Panc1 (cell line): ENCODE results near the gene SNRPD3. TPM values are rescaled to one million over a fixed set of nuclear protein-coding genes. Genes with fewer than 3 reads are reported as not detected.
"Not testable (repeated sequence)": the region's sequence is repeated elsewhere in the genome, so short reads cannot be mapped to it uniquely, and the experiment has no call there.

Experiments
- ATAC-seq: fragments of 200-7000 bp; cut with Tn5 transposase; 2 replicates; pipeline ENCODE4 v1.9.1; 2020; ENCODE audit warnings: mild to moderate bottlenecking, moderate library complexity
- BruUV-seq: library from RNA; stranded (reverse); fragments of 400-500 nt; replicated peaks from 2 replicates; lab custom pipeline; 2021; lab: Mats Ljungman, UMichigan
- CTCF ChIA-PET: fragments of 300-600 bp; sonication (Branson Sonifier 250); formaldehyde crosslinking; loops from one replicate; lab custom pipeline; 2022; ENCODE audit warnings: antibody characterized with exemption; lab: Charles Lee
- POLR2A ChIA-PET: fragments of 300-600 bp; sonication (Branson Sonifier 250); formaldehyde crosslinking; loops from one replicate; lab custom pipeline; 2022; ENCODE audit warnings: antibody characterized with exemption; lab: Charles Lee
- DNase-seq: peaks from one replicate; pipeline ENCODE4 v3.0.0-alpha.2; 2010; ENCODE audit warnings: low read depth, low spot score
- H3K27ac ChIP-seq: 2 replicates; pipeline ENCODE4 v1.5.1; 2011; ENCODE audit warnings: mild to moderate bottlenecking, low read length, inconsistent platforms
- H3K27me3 ChIP-seq: fragments of 200-500 bp; sonication (Bioruptor generic); 2 replicates; pipeline ENCODE4 v1.6.0; 2014; ENCODE audit warnings: low read length, inconsistent platforms; ENCODE audit not compliant: control insufficient read depth, insufficient read depth
- H3K36me3 ChIP-seq: fragments of 200-500 bp; sonication (Bioruptor generic); 2 replicates; pipeline ENCODE4 v1.5.1; 2014; ENCODE audit warnings: inconsistent platforms, mild to moderate bottlenecking, low read length, moderate library complexity; ENCODE audit not compliant: control insufficient read depth, insufficient read depth
- H3K4me1 ChIP-seq: 2 replicates; pipeline ENCODE4 v1.5.1; 2011; ENCODE audit warnings: inconsistent platforms, mild to moderate bottlenecking, low read length, moderate library complexity; ENCODE audit not compliant: control insufficient read depth, insufficient read depth
- H3K4me3 ChIP-seq, 2 experiments: 2 replicates each; pipeline ENCODE4 v1.5.1; 2011 to 2012; ENCODE audit warnings: low read depth in 2 of 2, low read length in 2 of 2, mild to moderate bottlenecking in 2 of 2, inconsistent platforms in 1 of 2, moderate library complexity in 1 of 2
- H3K9me3 ChIP-seq: fragments of 200-500 bp; sonication (Bioruptor generic); 2 replicates; pipeline ENCODE4 v1.5.1; 2014; ENCODE audit warnings: low read depth, mild to moderate bottlenecking, inconsistent platforms, low read length, moderate library complexity; ENCODE audit not compliant: control insufficient read depth, insufficient read depth
- CTCF ChIP-seq: fragments of 450-650 bp; IDR thresholded peaks from 2 replicates; pipeline ENCODE4 v1.5.1; 2017; ENCODE audit warnings: mild to moderate bottlenecking
- POLR2AphosphoS5 ChIP-seq: IDR thresholded peaks from 2 replicates; pipeline ENCODE4 v1.6.1; 2012; ENCODE audit warnings: mild to moderate bottlenecking, low read depth, low read length, moderate library complexity
- REST ChIP-seq, 2 experiments: IDR thresholded peaks; 2 replicates each; pipeline ENCODE4 v1.6.1; 2011 to 2012; ENCODE audit warnings: low read depth in 2 of 2, control low read depth in 1 of 2, low read length in 1 of 2, mild to moderate bottlenecking in 1 of 2, moderate library complexity in 1 of 2; ENCODE audit not compliant: insufficient read depth in 1 of 2
- SIN3A ChIP-seq: IDR thresholded peaks from 2 replicates; pipeline ENCODE4 v1.6.1; 2012; ENCODE audit warnings: low read depth, mild to moderate bottlenecking, low read length, moderate library complexity, borderline replicate concordance; ENCODE audit not compliant: insufficient read depth
- TCF7L2 ChIP-seq: IDR thresholded peaks from 2 replicates; pipeline ENCODE4 v1.6.1; 2011; ENCODE audit warnings: mild to moderate bottlenecking, low read depth, low read length, inconsistent platforms
- in situ Hi-C: cut with HindIII; loops from 2 replicates; pipeline ENCODE4 v1.10.0; 2016; ENCODE audit warnings: low sequenced_read_pairs, low pct_unique_long_range_greater_than_20kb
- intact Hi-C: fragments of 100-400 bp; cut with micrococcal nuclease; formaldehyde crosslinking; loops from one replicate; pipeline ENCODE4 v1.10.0; 2022; ENCODE audit not compliant: unreplicated experiment
- total RNA-seq: library from RNA; stranded (reverse); gene quantifications from one replicate; pipeline ENCODE4 v1.2.1, GENCODE V29; 2021; ENCODE audit not compliant: unreplicated experiment

SNRPD3 gene
- total RNA-seq, 1 experiment from 2014 or later, result 89.4 TPM

- CTCF ChIA-PET, result interaction anchor here (0.7 kb wide), 1 partner anchor 253 kb away, joined by 6 read pairs; no protein-coding TSS in a partner anchor
Observed at GRCh38 chr22:24592851-24593558, 37.2 kb downstream of the SNRPD3 start, which contains the start of gene LRRC75B. LRRC75B (minus strand) TSS chr22:24593073; CDS start chr22:24593039, 34 bp downstream.

GRCh38 chr22:24593559-24593835 is 37.7 kb downstream of the SNRPD3 start:
- POLR2A ChIA-PET, result not testable (repeated sequence)
- CTCF ChIA-PET, result interaction anchor here (0.7 kb wide), 1 partner anchor 253 kb away, joined by 6 read pairs; no protein-coding TSS in a partner anchor

More at GRCh38 chr22:24592851-24593558, 37.2 kb downstream of the SNRPD3 start, which contains the start of gene LRRC75B:
- Histone ChIP-seq H3K27me3 (no peaks in the 10 kb centered on the region), H3K36me3 (no peaks in the 10 kb centered on the region), H3K27ac (peak within 1 kb of the TSS; percentile 12; the same call in 1 of the 2 replicates), H3K4me1 (peaks cover 4% of the 10 kb centered on the region; the same call in 1 of the 2 replicates), H3K9me3 (no peaks in the 10 kb centered on the region), H3K4me3 (peak within 1 kb of the TSS; percentile 50 to 53)
- in situ Hi-C loops (no loop called here), intact Hi-C loops (no loop called here)
- ATAC-seq (peak; percentile 94), DNase-seq (no peak)
- POLR2A ChIA-PET, result no interaction called here
- BruUV-seq, result no TSS peak
- no peak for TF ChIP-seq POLR2AphosphoS5

GRCh38 chr22:24593836-24594568 is 38.2 kb downstream of the SNRPD3 start:
- H3K27ac ChIP-seq, result no peak overlapping the region
- H3K4me3 ChIP-seq, result no peak overlapping the region
- DNase-seq (no peak), ATAC-seq (no peak)
- CTCF ChIA-PET, result interaction anchor here (0.7 kb wide), 1 partner anchor 252 kb away, joined by 6 read pairs; no protein-coding TSS in a partner anchor
- peaks cover 4% of the 10 kb centered on the region; the same call in 1 of the 2 replicates for H3K4me1 ChIP-seq
- H3K9me3 ChIP-seq, result no peaks in the 10 kb centered on the region
- no peaks in the 10 kb centered on the region for H3K27me3 ChIP-seq
- no peaks in the 10 kb centered on the region for H3K36me3 ChIP-seq
- POLR2A ChIA-PET, result no interaction called here
- TF ChIP-seq POLR2AphosphoS5 (no peak), REST (IDR thresholded peaks at IDR 0.05; ENCODE audit: insufficient read depth in 1 of 2, low read depth in 2 of 2, low read length in 1 of 2) (no peak), SIN3A (no peak), CTCF (no peak), TCF7L2 (no peak)
- in situ Hi-C loops (no loop called here), intact Hi-C loops (no loop called here)
- no TSS peak for BruUV-seq

More at GRCh38 chr22:24593559-24593835, 37.7 kb downstream of the SNRPD3 start:
- H3K4me1 ChIP-seq, BruUV-seq, ATAC-seq, in situ Hi-C loops, H3K36me3 ChIP-seq, H3K27me3 ChIP-seq, H3K9me3 ChIP-seq, intact Hi-C loops, DNase-seq: not testable (repeated sequence)
- Histone ChIP-seq H3K27ac (peak overlapping the region; percentile 12; the same call in 1 of the 2 replicates), H3K4me3 (peak overlapping the region; percentile 50 to 53)
